Activated T-helper 9 cell treated with anti-CD3 and anti-CD28 coated beads, Interleukin-2, amount 50 U/mL, for 16 hours (primary cell): Measurements from ENCODE around the gene PRAMEF2.
"Not testable (repeated sequence)": the region's sequence is repeated elsewhere in the genome, so short reads cannot be mapped to it uniquely, and the experiment has no call there.

ENCODE experiments used
- DNase-seq: peaks from one replicate; pipeline ENCODE4 v3.0.0-alpha.2; 2020; ENCODE audit warnings: low read depth

PRAMEF2 gene

GRCh38 chr1:12856786-12857185 is at the start of gene PRAMEF2:
TSS of gene PRAMEF2 (plus strand) at chr1:12857086. CDS start at chr1:12859010, 1,924 bp downstream.
- not testable (repeated sequence) for DNase-seq

GRCh38 chr1:12809933-12810332 is 47.0 kb upstream of the PRAMEF2 start:
- DNase-seq: no peak

- DNase-seq: no peak
Measured at GRCh38 chr1:12810691-12811408, 46.0 kb upstream of the PRAMEF2 start.

GRCh38 chr1:12811409-12811784 is 45.5 kb upstream of the PRAMEF2 start:
- DNase-seq: no peak

DNA sequence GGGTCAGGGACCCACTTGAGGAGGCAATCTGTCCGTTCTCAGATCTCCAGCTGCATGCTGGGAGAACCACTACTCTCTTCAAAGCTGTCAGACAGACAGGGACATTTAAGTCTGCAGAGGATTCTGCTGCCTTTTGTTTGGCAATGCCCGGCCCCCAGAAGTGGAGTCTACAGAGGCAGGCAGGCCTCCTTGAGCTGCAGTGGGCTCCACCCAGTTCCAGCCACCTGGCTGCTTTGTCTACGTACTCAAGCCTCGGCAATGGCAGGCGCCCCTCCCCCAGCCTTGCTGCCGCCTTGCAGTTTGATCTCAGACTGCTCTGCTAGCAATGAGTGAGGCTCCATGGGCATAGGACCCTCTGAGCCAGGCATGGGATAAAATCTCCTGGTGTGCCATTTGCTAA is 37.8 kb upstream of the PRAMEF2 start:
- DNase-seq: not testable (repeated sequence)

GRCh38 chr1:12831310-12831709 is 25.6 kb upstream of the PRAMEF2 start, which contains the start of gene PRAMEF11:
TSS of gene PRAMEF11 (minus strand) at chr1:12831410. CDS start at chr1:12828789, 2,621 bp downstream.
- DNase-seq: not testable (repeated sequence)

DNA sequence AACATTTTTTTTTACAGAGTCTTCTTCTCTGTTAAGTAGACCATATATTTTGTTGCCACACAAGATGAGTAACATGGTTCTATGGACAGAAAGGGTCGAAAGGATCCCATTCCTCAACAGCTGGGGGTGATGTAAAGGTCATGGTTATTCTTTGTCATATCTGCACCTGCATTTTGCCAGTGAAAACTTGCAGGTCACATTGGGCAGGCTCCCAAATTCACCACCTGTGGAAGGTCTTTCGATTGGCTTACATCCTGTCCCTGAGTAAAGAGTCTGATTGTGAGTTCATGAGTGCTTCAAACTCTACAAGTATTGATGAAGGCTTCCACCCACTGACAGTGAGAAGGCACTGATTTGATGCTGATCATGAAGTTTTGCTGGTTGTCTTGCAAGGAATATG is 23.6 kb upstream of the PRAMEF2 start:
- DNase-seq: not testable (repeated sequence)

GRCh38 chr1:12848620-12849019 is 8.3 kb upstream of the PRAMEF2 start, which contains the start of gene HNRNPCL1:
TSS of gene HNRNPCL1 (minus strand) at chr1:12848720. CDS start at chr1:12848289, 431 bp downstream.
- not testable (repeated sequence) for DNase-seq

DNA sequence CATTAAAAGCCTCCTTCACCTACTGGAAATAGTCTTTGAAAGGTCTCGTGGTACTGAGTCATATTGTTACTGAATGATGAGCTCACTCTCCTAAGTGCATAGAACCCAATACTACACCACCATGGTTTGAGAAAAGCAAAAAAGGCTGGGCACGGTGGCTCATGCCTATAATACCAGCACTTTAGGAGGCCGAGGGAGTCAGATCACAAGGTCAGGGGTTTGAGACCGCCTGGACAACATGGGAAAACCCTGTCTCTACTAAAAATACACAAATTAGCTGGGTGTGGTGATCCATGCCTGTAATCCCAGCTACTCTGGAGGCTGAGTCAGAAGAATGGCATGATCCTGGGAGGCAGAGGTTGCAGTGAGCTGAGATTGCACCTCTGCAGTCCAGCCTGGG is 5.1 kb upstream of the PRAMEF2 start:
- DNase-seq: no peak

GRCh38 chr1:12863131-12863880 is 6.4 kb downstream of the PRAMEF2 start:
- DNase-seq: not testable (repeated sequence)

- DNase-seq: not testable (repeated sequence)
Measured at GRCh38 chr1:12878453-12878852, 21.6 kb downstream of the PRAMEF2 start.

DNA sequence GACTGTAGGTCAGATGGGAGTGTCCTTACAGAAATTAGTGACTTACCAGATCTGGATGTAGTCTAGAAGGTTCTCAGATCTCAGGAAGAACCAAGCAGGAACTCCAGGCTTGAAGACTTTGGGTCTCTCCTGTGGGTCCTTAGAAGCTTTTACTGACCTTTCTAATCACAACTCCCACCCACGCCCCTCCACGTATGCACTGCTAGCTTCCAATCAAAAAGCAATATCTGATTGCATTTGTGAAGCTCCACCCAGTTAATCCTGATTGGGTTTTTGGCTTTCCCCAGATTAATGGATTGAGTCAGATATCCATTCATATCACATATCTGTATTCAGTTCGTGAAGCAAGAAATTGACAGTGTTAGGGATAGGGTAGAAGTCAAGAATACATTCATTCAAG is 29.2 kb downstream of the PRAMEF2 start, which contains the start of gene PRAMEF4:
TSS of gene PRAMEF4 (minus strand) at position 101 of the 400 bp plus-strand sequence. CDS start 2,807 bp downstream, outside the sequence.
- DNase-seq: not testable (repeated sequence)

GRCh38 chr1:12898170-12898569 is 41.3 kb downstream of the PRAMEF2 start, which contains the start of gene PRAMEF10:
TSS of gene PRAMEF10 (minus strand) at chr1:12898270. CDS start at chr1:12895847, 2,423 bp downstream.
- not testable (repeated sequence) for DNase-seq

DNA sequence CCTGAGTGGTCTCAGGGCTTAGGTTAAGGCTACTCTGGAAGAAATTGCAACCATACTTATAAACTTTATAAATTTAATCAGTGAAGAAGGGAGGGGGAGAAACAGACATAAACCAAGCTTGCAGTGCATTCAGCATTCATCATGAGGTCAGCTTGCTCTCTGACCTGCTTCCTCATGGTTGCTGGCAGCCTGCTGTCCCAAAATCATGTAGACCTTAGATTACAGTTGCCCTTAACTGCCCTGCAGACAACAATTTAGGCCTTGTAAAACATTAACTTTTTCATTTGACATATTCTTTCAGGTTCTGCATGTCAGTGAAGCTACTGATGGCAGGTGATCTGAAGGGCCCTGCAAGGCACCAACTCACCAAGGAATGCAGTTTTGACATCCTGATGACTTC is 42.3 kb downstream of the PRAMEF2 start:
- not testable (repeated sequence) for DNase-seq

DNA sequence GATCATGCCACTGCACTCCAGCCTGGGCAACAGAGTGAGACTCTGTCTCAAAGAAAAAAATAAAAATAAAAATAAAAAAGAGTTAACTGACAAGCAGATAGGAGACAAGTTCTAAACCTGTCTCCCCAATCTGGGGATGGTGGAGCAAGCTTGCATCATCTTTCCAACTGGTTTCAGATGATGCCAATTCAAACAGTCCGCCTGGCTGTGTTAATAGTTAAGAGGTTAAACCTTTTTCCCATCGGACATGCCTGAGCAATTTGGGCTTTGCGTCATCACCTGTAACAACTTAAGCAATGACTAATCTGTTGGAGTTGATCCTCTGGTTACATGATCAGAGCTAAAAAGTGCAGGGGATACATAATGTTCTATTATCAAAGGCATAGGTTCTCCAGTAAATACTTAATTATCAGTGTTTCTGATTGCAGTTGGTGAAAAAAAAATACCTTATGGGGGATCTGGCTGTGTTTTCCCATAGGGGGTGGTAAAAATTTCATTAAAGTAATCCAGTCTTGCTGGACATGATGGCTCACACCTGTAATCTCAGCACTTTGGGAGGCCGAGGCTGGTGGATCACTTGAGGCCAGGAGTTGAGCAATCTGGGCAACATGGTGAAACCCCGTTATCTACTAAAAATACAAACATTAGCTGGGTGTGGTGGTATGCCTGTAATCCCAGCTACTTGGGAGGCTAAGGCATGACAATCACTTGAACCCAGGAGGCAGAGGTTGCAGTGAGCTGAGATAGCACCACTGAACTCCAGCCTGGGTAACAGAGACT is 47.1 kb downstream of the PRAMEF2 start:
- not testable (repeated sequence) for DNase-seq
